Parathyroid adenoma (tissue), 2 donors: Measurements from ENCODE around the gene RIOK1.
"Not testable (repeated sequence)": the region's sequence is repeated elsewhere in the genome, so short reads cannot be mapped to it uniquely, and the experiment has no call there.

ENCODE experiments used
- H2AFZ ChIP-seq: fragments of 300-600 bp; sonication (generic); one replicate; pipeline ENCODE4 v1.7.0; 2017; ENCODE audit warnings: antibody characterized with exemption, mild to moderate bottlenecking
- H3K27ac ChIP-seq: fragments of 300-600 bp; sonication (generic); one replicate; pipeline ENCODE4 v1.7.0; 2017
- H3K27me3 ChIP-seq: fragments of 300-600 bp; sonication (generic); one replicate; pipeline ENCODE4 v1.7.0; 2017; ENCODE audit warnings: low read length; ENCODE audit not compliant: control insufficient read depth, insufficient read depth
- H3K36me3 ChIP-seq: fragments of 300-600 bp; sonication (generic); one replicate; pipeline ENCODE4 v1.7.0; 2017; ENCODE audit warnings: low read length; ENCODE audit not compliant: control insufficient read depth, insufficient read depth
- H3K4me1 ChIP-seq: fragments of 300-600 bp; sonication (generic); one replicate; pipeline ENCODE4 v1.7.0; 2017; ENCODE audit warnings: control low read depth
- H3K4me2 ChIP-seq: fragments of 300-600 bp; sonication (generic); one replicate; pipeline ENCODE4 v1.7.0; 2017; ENCODE audit warnings: low read length
- H3K4me3 ChIP-seq: fragments of 300-600 bp; sonication (generic); one replicate; pipeline ENCODE4 v1.7.0; 2017; ENCODE audit warnings: low read depth, low read length
- H3K79me2 ChIP-seq: fragments of 300-600 bp; sonication (generic); one replicate; pipeline ENCODE4 v1.7.0; 2017; ENCODE audit warnings: control low read depth
- H3K9ac ChIP-seq: fragments of 300-600 bp; sonication (generic); one replicate; pipeline ENCODE4 v1.7.0; 2017; ENCODE audit warnings: mild to moderate bottlenecking
- H3K9me3 ChIP-seq: fragments of 300-600 bp; sonication (generic); one replicate; pipeline ENCODE4 v1.7.0; 2017; ENCODE audit warnings: low read length; ENCODE audit not compliant: control insufficient read depth
- CTCF ChIP-seq: fragments of 300-600 bp; sonication (generic); IDR thresholded peaks from one replicate; pipeline ENCODE4 v1.7.0; 2017; ENCODE audit warnings: antibody characterized with exemption, mild to moderate bottlenecking
- donor health status: primary hyperparathyroidism.

Gene RIOK1

GRCh38 chr6:7451326-7451725 lies 61.7 kb downstream of the RIOK1 start:
- H3K27me3 ChIP-seq: no peaks in the 10 kb centered on the region
- H2AFZ ChIP-seq: no peak overlapping the region
- H3K4me3 ChIP-seq: no peak overlapping the region
- TF ChIP-seq CTCF: no peak
- no peaks in the 10 kb centered on the region for H3K79me2 ChIP-seq
- no peaks in the 10 kb centered on the region for H3K36me3 ChIP-seq
- H3K27ac ChIP-seq: no peak overlapping the region
- H3K4me1 ChIP-seq: no peaks in the 10 kb centered on the region
- H3K4me2 ChIP-seq: no peak overlapping the region
- no peaks in the 10 kb centered on the region for H3K9me3 ChIP-seq
- H3K9ac ChIP-seq: no peak overlapping the region

GRCh38 chr6:7452898-7453297 lies 63.3 kb downstream of the RIOK1 start:
- Histone ChIP-seq H3K9ac (no peak overlapping the region), H3K27ac (no peak overlapping the region), H3K27me3 (no peaks in the 10 kb centered on the region), H3K4me2 (no peak overlapping the region), H3K9me3 (no peaks in the 10 kb centered on the region), H3K4me1 (no peaks in the 10 kb centered on the region), H3K79me2 (no peaks in the 10 kb centered on the region), H2AFZ (no peak overlapping the region), H3K4me3 (no peak overlapping the region), H3K36me3 (no peaks in the 10 kb centered on the region)
- no peak for TF ChIP-seq CTCF

- Histone ChIP-seq H3K9ac (no peak overlapping the region), H3K36me3 (no peaks in the 10 kb centered on the region), H3K9me3 (no peaks in the 10 kb centered on the region), H3K4me3 (no peak overlapping the region), H3K79me2 (no peaks in the 10 kb centered on the region), H3K4me1 (no peaks in the 10 kb centered on the region), H3K27ac (no peak overlapping the region), H3K4me2 (no peak overlapping the region), H2AFZ (no peak overlapping the region), H3K27me3 (no peaks in the 10 kb centered on the region)
- no peak for TF ChIP-seq CTCF
Observed at GRCh38 chr6:7454696-7455358, 65.2 kb downstream of the RIOK1 start.

GRCh38 chr6:7456302-7456701 lies 66.7 kb downstream of the RIOK1 start:
- H3K9ac ChIP-seq: not testable (repeated sequence)

GRCh38 chr6:7461416-7461815 lies 71.8 kb downstream of the RIOK1 start:
- Histone ChIP-seq H3K9ac (no peak overlapping the region), H2AFZ (no peak overlapping the region), H3K36me3 (no peaks in the 10 kb centered on the region), H3K4me3 (no peak overlapping the region), H3K79me2 (no peaks in the 10 kb centered on the region), H3K9me3 (no peaks in the 10 kb centered on the region), H3K27me3 (no peaks in the 10 kb centered on the region), H3K27ac (no peak overlapping the region), H3K4me1 (no peaks in the 10 kb centered on the region), H3K4me2 (no peak overlapping the region)
- TF ChIP-seq CTCF: no peak

More at GRCh38 chr6:7456302-7456701, 66.7 kb downstream of the RIOK1 start:
- H3K36me3 ChIP-seq, H3K27me3 ChIP-seq, H3K4me2 ChIP-seq, H3K27ac ChIP-seq, H3K79me2 ChIP-seq, H3K4me3 ChIP-seq, H3K4me1 ChIP-seq, H2AFZ ChIP-seq, H3K9me3 ChIP-seq: not testable (repeated sequence)
